Endodermal cell (in vitro differentiated cells): ENCODE results near the gene C21orf91. TPM values are rescaled to one million over a fixed set of nuclear protein-coding genes. Genes with fewer than 3 reads are reported as not detected.
"Not testable (repeated sequence)": the region's sequence is repeated elsewhere in the genome, so short reads cannot be mapped to it uniquely, and the experiment has no call there.

Experiments
- DNase-seq: peaks from one replicate; pipeline ENCODE4 v3.0.0-alpha.2; 2017
- H3K27ac ChIP-seq: 2 replicates; pipeline ENCODE4 v1.5.1; 2013; ENCODE audit warnings: mild to moderate bottlenecking, low read depth, low read length, moderate library complexity
- H3K27me3 ChIP-seq: 2 replicates; pipeline ENCODE4 v1.6.1; 2013; ENCODE audit warnings: mild to moderate bottlenecking, low read length, moderate library complexity; ENCODE audit not compliant: insufficient read depth, control insufficient read depth, poor library complexity, severe bottlenecking
- H3K36me3 ChIP-seq: 2 replicates; pipeline ENCODE4 v1.7.0; 2013; ENCODE audit warnings: mild to moderate bottlenecking, low read length, moderate library complexity; ENCODE audit not compliant: control insufficient read depth, insufficient read depth
- H3K4me1 ChIP-seq: one replicate; pipeline ENCODE4 v1.7.0; 2013; ENCODE audit warnings: low read length; ENCODE audit not compliant: control insufficient read depth, insufficient read depth
- H3K4me3 ChIP-seq: 2 replicates; pipeline ENCODE4 v1.5.1; 2013; ENCODE audit warnings: mild to moderate bottlenecking, low read length, moderate library complexity
- H3K9ac ChIP-seq: 2 replicates; pipeline ENCODE4 v1.6.1; 2013; ENCODE audit warnings: mild to moderate bottlenecking, low read length, moderate library complexity; ENCODE audit not compliant: poor library complexity, severe bottlenecking; ENCODE audit errors: extremely low read depth
- H3K9me3 ChIP-seq: 2 replicates; pipeline ENCODE4 v1.6.1; 2013; ENCODE audit warnings: mild to moderate bottlenecking, low read length, moderate library complexity; ENCODE audit not compliant: control insufficient read depth
- H3K27ac Mint-ChIP-seq: 2 replicates; pipeline ENCODE4 v1.8.0; 2020; ENCODE audit warnings: mixed read lengths
- H3K27me3 Mint-ChIP-seq: 2 replicates; pipeline ENCODE4 v1.8.0; 2021; ENCODE audit warnings: mild to moderate bottlenecking, mixed read lengths; ENCODE audit not compliant: insufficient read depth
- H3K36me3 Mint-ChIP-seq: 2 replicates; pipeline ENCODE4 v1.8.0; 2020; ENCODE audit warnings: low read depth, mixed read lengths
- H3K4me1 Mint-ChIP-seq: 2 replicates; pipeline ENCODE4 v1.8.0; 2020; ENCODE audit warnings: mixed read lengths
- H3K4me3 Mint-ChIP-seq: 2 replicates; pipeline ENCODE4 v1.8.0; 2020; ENCODE audit warnings: mild to moderate bottlenecking, moderate library complexity, mixed read lengths
- H3K9me3 Mint-ChIP-seq: 2 replicates; pipeline ENCODE4 v1.8.0; 2020; ENCODE audit warnings: mild to moderate bottlenecking, mixed read lengths
- WGBS, 2 experiments: methylation state at CpG; one replicate each; pipeline versions ENCODE4 v1.1.5 to v1.1.7; 2013; ENCODE audit warnings: missing lambda C conversion rate in 2 of 2, mixed read lengths in 1 of 2; ENCODE audit not compliant: insufficient coverage in 1 of 2, insufficient read length in 1 of 2; 5-methylcytosine and 5-hydroxymethylcytosine counted together
- total RNA-seq, 2 donors: library from RNA; stranded (reverse); fragmentation: NEBNext Ultra II Directional in 1 of 2; extraction: Animal tissue kit (Norgen Biotek cat#: 25700) in 1 of 2; gene quantifications; 2 replicates in 1 of 2; 3 replicates in 1 of 2; pipeline ENCODE4 v1.2.1, GENCODE V29; 2021
- TF ChIP-seq, protein P1 (sequence below): fragments of 200-600 bp; sonication (generic); conservative IDR thresholded peaks from 2 replicates; pipeline ENCODE4 v1.5.0; 2021; ENCODE audit warnings: antibody characterized with exemption, mild to moderate bottlenecking

Gene C21orf91
- total RNA-seq, 2 donors from 2014 or later = 32.3 to 49.5 TPM

DNA sequence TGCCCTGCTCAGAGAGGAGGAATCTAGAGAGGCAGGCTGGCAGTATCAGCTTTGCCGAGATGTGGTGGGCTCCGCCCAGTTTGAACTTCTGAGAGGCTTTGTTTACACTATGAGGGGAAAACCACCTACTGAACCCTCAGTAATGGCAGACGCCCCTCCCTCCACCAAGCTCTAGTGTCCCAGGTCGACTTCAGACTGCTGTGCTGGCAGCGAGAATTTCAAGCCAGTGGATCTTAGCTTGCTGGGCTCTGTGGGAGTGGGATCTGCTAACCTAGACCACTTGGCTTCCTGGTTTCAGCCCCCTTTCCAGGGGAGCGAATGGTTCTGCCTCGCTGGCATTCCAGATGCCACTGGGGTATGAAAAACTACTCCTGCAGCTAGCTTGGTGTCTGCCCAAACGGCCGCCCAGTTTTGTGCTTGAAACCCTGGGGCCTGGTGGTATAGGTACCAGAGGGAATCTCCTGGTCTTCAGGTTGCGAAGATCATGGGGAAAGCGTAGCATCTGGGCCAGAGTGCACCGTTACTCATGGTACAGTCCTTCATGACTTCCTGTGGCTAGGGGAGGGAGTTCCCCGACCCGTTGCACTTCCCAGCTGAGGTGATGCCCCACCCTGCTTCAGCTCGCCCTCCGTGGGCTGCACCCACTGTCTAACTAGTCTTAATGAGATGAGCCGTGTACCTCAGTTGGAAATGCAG is 43.6 kb downstream of the C21orf91 start:
- TF ChIP-seq, protein P1, sequence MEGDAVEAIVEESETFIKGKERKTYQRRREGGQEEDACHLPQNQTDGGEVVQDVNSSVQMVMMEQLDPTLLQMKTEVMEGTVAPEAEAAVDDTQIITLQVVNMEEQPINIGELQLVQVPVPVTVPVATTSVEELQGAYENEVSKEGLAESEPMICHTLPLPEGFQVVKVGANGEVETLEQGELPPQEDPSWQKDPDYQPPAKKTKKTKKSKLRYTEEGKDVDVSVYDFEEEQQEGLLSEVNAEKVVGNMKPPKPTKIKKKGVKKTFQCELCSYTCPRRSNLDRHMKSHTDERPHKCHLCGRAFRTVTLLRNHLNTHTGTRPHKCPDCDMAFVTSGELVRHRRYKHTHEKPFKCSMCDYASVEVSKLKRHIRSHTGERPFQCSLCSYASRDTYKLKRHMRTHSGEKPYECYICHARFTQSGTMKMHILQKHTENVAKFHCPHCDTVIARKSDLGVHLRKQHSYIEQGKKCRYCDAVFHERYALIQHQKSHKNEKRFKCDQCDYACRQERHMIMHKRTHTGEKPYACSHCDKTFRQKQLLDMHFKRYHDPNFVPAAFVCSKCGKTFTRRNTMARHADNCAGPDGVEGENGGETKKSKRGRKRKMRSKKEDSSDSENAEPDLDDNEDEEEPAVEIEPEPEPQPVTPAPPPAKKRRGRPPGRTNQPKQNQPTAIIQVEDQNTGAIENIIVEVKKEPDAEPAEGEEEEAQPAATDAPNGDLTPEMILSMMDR = no peak

DNA sequence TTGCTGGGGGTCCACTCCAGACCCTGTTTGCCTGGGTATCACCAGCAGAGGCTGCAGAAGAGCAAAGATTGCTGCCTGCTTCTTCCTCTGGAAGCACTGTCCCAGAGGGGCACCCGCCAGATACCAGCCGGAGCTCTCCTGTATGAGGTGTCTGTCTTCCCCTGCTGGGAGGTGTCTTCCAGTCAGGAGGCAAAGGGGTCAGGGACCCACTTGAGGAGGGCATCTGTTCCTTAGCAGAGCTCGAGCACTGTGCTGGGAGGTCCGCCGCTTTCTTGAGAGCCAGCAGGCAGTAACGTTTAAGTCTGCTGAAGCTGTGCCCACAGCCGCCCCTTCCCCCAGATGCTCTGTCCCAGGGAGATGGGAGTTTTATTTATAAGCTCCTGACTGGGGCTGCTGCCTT is 44.1 kb downstream of the C21orf91 start:
- not testable (repeated sequence) for H3K4me3 ChIP-seq, H3K4me1 Mint-ChIP-seq, H3K27me3 ChIP-seq, H3K4me3 Mint-ChIP-seq, H3K27ac ChIP-seq, H3K36me3 ChIP-seq, H3K9ac ChIP-seq, H3K27ac Mint-ChIP-seq, H3K9me3 ChIP-seq, H3K4me1 ChIP-seq, DNase-seq, H3K27me3 Mint-ChIP-seq, H3K36me3 Mint-ChIP-seq
- WGBS, 2 experiments = 91 to 97% methylated on average over 6 to 7 of the region's 7 CpGs
- peaks cover 25% of the 10 kb centered on the region for H3K9me3 Mint-ChIP-seq

More for the DNA sequence above, 43.6 kb downstream of the C21orf91 start:
- Histone ChIP-seq H3K27ac (no peak overlapping the region), H3K4me1 (no peaks in the 10 kb centered on the region), H3K9me3 (peaks cover 6% of the 10 kb centered on the region), H3K4me3 (no peak overlapping the region), H3K27me3 (no peaks in the 10 kb centered on the region), H3K36me3 (no peaks in the 10 kb centered on the region), H3K9ac (no peak overlapping the region)
- no peaks in the 10 kb centered on the region for H3K27me3 Mint-ChIP-seq
- peaks cover 24% of the 10 kb centered on the region for H3K9me3 Mint-ChIP-seq
- H3K27ac Mint-ChIP-seq = no peak overlapping the region
- no peaks in the 10 kb centered on the region for H3K4me1 Mint-ChIP-seq
- no peak for DNase-seq
- H3K36me3 Mint-ChIP-seq = no peaks in the 10 kb centered on the region
- H3K4me3 Mint-ChIP-seq = no peak overlapping the region
- WGBS, 2 experiments = 93 to 96% methylated on average over 9 to 17 of the region's 17 CpGs

DNA sequence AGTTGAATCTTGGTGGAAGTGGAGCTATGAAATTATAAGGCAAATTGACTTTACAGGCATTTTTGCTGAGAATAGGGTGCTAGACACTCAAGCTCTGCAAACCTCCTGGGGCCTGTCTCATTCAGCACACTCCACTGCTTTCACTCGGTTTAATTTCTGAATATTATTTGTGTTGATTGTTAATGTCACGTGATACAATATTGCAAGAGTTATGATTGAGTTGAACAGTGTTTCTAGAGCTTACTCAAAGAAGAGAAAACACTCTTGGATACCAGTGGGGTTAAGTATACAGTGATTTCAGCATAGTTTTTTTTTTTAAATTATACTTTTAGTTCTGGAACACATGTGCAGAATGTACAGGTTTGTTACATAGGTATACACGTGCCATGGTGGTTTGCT is 49.7 kb downstream of the C21orf91 start:
- Mint-ChIP-seq H3K9me3 (peaks cover 27% of the 10 kb centered on the region), H3K27me3 (no peaks in the 10 kb centered on the region)
- TF ChIP-seq, protein P1 = no peak

More for the DNA sequence above, 49.7 kb downstream of the C21orf91 start:
- no peaks in the 10 kb centered on the region for H3K4me1 ChIP-seq
- no peaks in the 10 kb centered on the region for H3K36me3 ChIP-seq
- no peak overlapping the region for H3K27ac ChIP-seq
- H3K27me3 ChIP-seq = no peaks in the 10 kb centered on the region
- no peaks in the 10 kb centered on the region for H3K4me1 Mint-ChIP-seq
- WGBS, 2 experiments = 96 to 100% methylated on average over 2 to 3 of the region's 3 CpGs
- no peak overlapping the region for H3K4me3 ChIP-seq
- no peak for DNase-seq
- peaks cover 6% of the 10 kb centered on the region for H3K9me3 ChIP-seq
- no peaks in the 10 kb centered on the region for H3K36me3 Mint-ChIP-seq
- H3K27ac Mint-ChIP-seq = no peak overlapping the region
- no peak overlapping the region for H3K9ac ChIP-seq
- no peak overlapping the region for H3K4me3 Mint-ChIP-seq
